Measurements from ENCODE around the gene PTPRT. TPM values are rescaled to one million over a fixed set of nuclear protein-coding genes. Genes with fewer than 3 reads are reported as not detected.

The PTPRT gene
- polyA plus RNA-seq, 1 donor from 2014 or later: not detected

DNA sequence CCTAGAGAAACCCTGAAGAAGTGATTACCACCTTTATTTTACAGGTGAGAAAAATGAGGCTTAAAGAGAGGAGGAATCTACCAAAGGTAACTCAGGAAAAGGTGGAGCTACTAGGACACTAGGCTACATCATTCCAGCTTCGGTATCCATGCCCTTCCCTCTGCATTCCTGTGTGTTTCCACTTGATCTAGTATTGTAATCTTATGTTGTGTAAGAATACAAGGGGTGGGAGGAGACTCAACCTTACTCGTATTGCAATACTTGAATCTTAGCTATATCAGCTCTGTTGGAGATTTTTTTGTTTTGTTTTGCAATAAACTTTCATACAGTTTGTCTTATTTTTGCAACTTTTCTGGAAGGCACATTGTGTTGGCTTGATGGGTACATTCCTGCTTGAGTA lies 742.4 kb downstream of the PTPRT start:
- Mint-ChIP-seq H3K9me3 (peaks cover 2 to 10% (median 4%) of the 10 kb centered on the region in 3 donors), H3K4me3 (no peak overlapping the region), H3K36me3 (no peaks in the 10 kb centered on the region), H3K27ac (no peak overlapping the region), H3K27me3 (no peaks in the 10 kb centered on the region), H3K4me1 (no peaks in the 10 kb centered on the region)

DNA sequence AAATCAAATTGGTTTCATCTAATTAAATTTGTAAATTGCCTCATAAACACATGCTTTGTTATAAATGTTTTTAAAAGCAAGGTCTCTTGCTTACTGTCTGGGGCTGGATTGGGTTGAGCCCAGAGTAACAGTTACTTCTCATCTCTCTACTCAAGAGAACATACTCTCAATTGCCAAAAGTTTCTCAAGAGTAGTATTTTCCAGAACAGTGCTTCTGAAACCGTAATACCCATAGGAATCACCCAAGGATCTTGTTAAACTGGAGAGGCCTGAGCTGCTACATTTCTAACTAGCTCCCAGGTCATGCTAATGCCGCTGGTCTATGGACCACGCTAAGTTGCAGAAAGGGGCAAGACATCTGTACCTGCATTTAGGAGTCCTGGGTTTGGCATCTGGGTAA lies 744.9 kb downstream of the PTPRT start:
- Mint-ChIP-seq H3K4me3 (no peak overlapping the region), H3K27me3 (no peaks in the 10 kb centered on the region), H3K4me1 (peaks cover 0 to 3% (median 0%) of the 10 kb centered on the region in 3 donors), H3K9me3 (no peaks in the 10 kb centered on the region), H3K27ac (no peak overlapping the region), H3K36me3 (no peaks in the 10 kb centered on the region)

DNA sequence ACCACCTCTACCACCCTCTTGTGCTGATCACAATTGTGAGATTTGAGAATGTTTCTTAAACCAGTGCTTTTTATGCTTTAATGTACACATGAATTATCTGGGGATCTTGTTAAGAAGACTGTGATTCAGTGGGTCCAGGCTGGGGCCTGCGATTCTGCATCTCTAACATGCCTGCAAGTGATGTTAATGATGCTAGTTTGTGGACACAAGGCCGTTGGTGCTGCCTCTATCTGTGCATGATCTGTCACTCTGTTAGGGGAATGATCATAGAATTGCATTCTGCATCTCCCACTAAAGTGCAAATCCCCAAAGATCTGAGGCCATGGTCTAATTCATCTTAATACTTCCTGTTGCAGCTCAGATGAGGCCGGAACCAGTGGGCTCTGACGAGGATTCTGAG lies 746.5 kb downstream of the PTPRT start:
- Mint-ChIP-seq H3K27me3 (no peaks in the 10 kb centered on the region), H3K4me1 (peaks cover 0 to 3% (median 0%) of the 10 kb centered on the region in 3 donors), H3K9me3 (no peaks in the 10 kb centered on the region), H3K36me3 (no peaks in the 10 kb centered on the region), H3K27ac (no peak overlapping the region), H3K4me3 (no peak overlapping the region)

DNA sequence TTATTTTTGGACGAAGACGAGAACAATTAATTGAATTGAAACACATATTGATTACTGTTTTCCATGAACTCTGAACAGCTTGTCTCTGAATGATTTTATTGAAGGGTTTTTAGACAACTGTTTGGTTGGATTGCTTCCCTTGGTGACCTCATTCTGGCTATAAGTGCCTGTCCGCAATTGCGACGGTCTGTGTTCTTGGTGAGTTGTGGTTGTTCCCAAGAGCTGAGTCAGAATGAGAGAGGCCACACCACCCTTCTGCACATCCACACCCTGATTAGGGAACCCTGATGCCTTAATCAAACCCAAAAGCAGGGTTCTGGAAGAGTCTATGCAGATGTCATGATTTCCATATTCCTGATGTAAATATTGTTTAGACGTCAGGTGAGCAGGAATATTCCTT lies 747.0 kb downstream of the PTPRT start:
- Mint-ChIP-seq H3K9me3 (no peaks in the 10 kb centered on the region), H3K4me3 (no peak overlapping the region), H3K27me3 (no peaks in the 10 kb centered on the region), H3K27ac (no peak overlapping the region), H3K36me3 (no peaks in the 10 kb centered on the region), H3K4me1 (peaks cover 0 to 3% (median 0%) of the 10 kb centered on the region in 3 donors)

DNA sequence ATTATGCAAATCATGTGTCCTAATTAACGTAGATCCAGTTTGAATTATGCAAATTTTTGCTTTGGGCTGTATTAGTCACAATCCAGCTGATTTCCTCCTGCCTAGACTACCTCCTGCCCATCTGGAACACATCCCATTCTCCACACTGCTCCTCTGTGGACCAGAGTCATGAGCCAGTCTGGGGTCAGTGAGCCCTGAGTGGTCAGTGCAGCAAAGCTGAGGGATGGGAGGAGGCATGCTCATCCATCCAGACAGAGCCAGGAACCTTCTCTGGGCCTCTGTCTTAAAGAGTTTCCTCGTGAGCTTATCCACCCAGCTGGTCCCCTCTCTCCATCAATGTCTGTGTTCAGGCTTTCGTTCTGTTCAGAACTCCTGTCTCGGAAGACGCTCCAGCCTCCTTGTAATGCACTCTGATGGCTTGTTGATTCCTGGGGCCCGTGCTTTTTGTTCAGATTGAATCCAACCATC lies 747.8 kb downstream of the PTPRT start:
- Mint-ChIP-seq H3K4me1 (peaks cover 0 to 3% (median 0%) of the 10 kb centered on the region in 3 donors), H3K27ac (no peak overlapping the region), H3K9me3 (no peaks in the 10 kb centered on the region), H3K4me3 (no peak overlapping the region), H3K36me3 (no peaks in the 10 kb centered on the region), H3K27me3 (no peaks in the 10 kb centered on the region)

DNA sequence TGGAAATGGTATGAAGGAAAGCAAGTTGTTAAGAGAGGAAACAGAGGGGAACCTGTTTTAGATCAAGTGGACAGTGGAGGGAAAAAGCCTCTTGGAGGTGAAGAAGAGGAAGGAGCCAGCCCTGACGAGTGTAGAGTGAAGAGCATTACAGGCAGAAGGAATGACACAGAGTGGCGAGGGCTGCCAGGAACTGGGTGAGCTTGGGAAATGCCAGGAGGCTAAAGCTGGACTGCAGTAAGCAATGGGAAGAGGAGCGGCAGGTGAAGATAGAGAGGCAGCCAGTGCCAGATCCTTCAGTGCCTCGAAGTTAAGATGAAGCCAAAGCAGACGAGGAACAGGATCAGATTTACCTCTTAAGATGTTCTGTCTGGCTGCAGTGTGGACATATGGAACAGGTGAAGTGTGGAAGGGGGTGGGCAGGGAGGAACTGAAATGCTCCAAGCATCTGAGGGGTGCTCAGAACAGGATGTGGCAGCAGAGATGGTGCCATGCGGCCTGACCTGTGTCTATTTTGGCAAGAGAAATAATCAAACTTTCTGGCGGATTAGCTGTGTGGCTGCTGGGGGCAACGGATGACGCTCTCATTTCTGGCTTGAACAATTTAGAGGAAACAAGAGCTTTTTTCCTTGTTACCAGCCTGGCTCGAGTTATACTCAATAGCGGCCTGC lies 748.4 kb downstream of the PTPRT start:
- H3K27me3 Mint-ChIP-seq: no peaks in the 10 kb centered on the region
- no peaks in the 10 kb centered on the region for H3K36me3 Mint-ChIP-seq
- peaks cover 0 to 3% (median 0%) of the 10 kb centered on the region in 3 donors for H3K4me1 Mint-ChIP-seq
- no peak overlapping the region for H3K4me3 Mint-ChIP-seq
- no peak overlapping the region for H3K27ac Mint-ChIP-seq
- no peaks in the 10 kb centered on the region for H3K9me3 Mint-ChIP-seq

DNA sequence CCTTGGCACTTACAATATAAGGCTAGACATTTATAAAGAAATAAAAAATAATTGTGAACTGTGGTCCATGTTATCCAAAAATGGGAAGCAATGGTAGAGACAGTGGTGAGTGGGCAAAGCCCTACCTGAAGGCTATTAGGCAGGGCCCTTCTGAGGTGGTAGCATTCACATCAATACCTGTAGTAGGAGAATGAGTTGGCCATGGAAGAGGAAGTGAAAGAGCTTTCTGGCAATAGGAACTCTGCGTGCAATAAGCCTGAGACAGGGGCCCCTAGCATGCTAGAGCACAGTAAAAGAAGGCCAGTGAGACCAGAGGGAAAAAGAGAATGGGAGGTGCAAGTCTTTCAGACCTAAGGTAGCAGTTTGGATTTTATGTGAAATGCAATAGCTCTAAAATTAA lies 754.5 kb downstream of the PTPRT start:
- H3K9me3 Mint-ChIP-seq: peaks cover 0 to 2% (median 0%) of the 10 kb centered on the region in 3 donors
- no peak overlapping the region for H3K27ac Mint-ChIP-seq
- H3K4me3 Mint-ChIP-seq: no peak overlapping the region
- no peaks in the 10 kb centered on the region for H3K36me3 Mint-ChIP-seq
- no peaks in the 10 kb centered on the region for H3K27me3 Mint-ChIP-seq
- H3K4me1 Mint-ChIP-seq: no peaks in the 10 kb centered on the region

DNA sequence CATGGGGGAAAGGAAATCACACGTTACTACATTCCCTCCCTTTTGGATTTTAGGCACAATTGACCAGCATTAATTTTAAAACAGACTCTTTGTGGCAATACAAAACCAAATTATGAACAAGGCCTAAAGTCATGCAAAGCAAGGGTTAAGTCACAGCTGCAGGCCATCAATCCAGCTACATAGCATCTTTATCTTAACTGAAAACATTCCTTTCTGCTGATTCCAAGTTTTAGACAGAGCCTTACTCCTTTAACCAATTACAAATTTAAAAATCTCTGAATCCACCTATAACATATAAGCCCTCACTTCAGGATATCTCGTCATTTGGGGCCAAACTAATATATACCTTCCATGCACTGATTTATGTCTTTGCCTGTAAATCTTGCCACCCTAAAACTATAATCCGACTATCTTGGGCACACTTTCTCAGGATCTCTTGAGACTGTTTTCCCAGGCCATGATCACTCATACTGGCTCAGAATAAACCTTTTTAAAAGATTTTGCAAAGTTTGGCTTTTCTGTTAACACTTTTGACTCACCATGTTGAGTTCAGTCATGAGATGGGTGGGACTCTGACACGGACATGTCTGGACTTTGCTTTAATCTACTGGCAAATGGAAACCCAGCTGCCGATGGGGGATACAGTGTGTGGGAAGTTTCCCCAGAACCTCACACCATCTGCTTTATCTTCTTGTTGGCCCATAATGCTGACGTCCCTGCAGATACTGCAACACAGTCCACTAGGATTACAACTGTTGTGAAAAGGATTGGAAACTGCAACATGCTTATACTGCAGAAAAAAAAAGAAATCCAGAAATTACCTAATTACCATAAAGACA lies 757.0 kb downstream of the PTPRT start:
- Mint-ChIP-seq H3K27me3 (no peaks in the 10 kb centered on the region), H3K9me3 (peaks cover 0 to 4% (median 2%) of the 10 kb centered on the region in 3 donors), H3K36me3 (no peaks in the 10 kb centered on the region), H3K27ac (no peak overlapping the region), H3K4me3 (no peak overlapping the region), H3K4me1 (no peaks in the 10 kb centered on the region)

DNA sequence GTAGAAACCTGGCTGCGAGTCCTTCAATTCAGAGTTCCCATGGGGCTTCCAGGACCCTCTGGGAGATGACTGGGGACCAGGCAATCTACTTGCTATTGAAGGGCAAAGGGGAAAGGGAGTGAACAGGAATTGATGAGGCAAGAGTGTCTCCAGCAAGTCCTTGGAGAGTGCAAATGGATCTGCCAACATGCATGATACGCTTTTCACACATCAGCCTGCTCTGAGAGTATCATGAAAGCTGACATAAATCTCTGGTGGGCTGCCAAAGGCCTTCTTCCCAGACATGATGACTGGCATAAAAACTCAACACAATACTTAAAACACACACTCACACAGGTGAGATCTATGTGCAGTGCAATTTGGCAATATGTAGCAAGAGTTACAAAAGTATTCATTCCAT lies 759.1 kb downstream of the PTPRT start:
- Mint-ChIP-seq H3K27ac (no peak overlapping the region), H3K27me3 (no peaks in the 10 kb centered on the region), H3K4me3 (no peak overlapping the region), H3K9me3 (peaks cover 0 to 4% (median 2%) of the 10 kb centered on the region in 3 donors), H3K4me1 (no peaks in the 10 kb centered on the region), H3K36me3 (no peaks in the 10 kb centered on the region)

DNA sequence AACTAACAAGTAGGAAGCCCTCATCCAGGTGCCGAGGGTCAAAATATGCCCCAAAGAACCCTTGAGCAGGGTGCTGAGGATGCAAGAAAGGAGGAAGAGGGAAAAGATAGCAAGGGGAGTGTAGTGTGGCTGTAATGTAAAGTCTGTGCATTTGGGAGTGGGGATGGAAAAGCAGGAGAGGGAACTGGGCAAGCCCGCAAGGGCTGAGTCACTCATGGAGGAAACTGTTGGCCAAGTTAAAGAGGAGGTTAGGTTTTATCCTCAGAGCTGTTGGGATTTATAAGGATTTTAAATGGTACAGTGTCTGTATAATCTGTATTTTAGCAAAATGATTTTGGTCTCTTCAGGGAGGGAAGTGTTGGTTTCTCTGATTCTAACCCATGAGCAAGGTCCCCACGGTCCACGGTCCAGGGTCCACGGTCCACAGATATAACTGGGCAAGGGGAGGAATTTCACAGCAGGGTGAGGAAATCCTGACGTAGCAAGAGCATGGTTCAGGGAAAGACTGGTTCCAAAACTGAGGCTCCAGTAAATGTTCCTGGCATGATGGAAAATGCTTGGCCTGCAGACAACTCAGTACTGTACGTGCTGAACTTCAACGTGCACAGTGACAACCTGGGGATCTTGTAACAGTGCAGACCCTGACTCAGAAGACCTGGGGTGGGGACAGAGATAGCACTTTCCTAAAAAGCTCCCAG lies 759.8 kb downstream of the PTPRT start:
- Mint-ChIP-seq H3K27ac (no peak overlapping the region), H3K4me3 (no peak overlapping the region), H3K27me3 (no peaks in the 10 kb centered on the region), H3K9me3 (peaks cover 0 to 4% (median 2%) of the 10 kb centered on the region in 3 donors), H3K4me1 (no peaks in the 10 kb centered on the region), H3K36me3 (no peaks in the 10 kb centered on the region)

DNA sequence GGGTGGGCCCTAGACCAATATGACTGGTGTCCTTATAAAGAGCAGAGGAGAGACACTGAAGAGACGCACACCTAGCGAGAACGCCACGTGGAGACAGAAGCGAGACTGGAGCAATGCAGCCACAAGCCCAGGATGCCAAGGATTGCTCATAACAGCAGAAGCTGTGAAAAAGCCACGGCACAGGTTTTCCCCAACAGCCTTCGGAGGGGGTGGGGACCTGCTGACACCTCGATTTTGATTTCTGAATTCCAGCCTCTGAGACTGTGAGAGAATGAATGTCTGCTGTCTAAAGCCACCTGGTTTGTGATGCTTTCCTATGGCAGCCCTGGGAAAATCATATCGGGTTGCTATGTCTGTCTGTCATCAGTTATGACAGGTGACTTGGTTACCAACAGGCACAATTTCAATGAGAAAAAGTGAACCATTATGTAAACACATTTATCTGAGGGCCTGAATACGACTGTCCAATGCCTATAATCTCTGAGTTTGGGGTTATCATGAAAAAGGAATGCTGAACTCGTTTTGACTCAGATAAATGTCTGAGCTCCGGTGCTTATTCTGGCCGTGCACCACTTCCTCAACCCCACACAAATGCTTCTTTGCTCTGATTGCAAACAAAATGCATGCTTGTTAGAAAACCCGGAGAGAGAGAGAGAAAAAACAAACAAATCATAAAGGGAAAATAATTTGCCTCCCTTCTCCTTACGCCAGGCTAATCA lies 769.7 kb downstream of the PTPRT start:
- H3K4me1 Mint-ChIP-seq: no peaks in the 10 kb centered on the region
- peaks cover 2 to 6% (median 5%) of the 10 kb centered on the region in 3 donors for H3K9me3 Mint-ChIP-seq
- H3K4me3 Mint-ChIP-seq: no peak overlapping the region
- H3K27ac Mint-ChIP-seq: no peak overlapping the region
- H3K27me3 Mint-ChIP-seq: no peaks in the 10 kb centered on the region
- no peaks in the 10 kb centered on the region for H3K36me3 Mint-ChIP-seq

DNA sequence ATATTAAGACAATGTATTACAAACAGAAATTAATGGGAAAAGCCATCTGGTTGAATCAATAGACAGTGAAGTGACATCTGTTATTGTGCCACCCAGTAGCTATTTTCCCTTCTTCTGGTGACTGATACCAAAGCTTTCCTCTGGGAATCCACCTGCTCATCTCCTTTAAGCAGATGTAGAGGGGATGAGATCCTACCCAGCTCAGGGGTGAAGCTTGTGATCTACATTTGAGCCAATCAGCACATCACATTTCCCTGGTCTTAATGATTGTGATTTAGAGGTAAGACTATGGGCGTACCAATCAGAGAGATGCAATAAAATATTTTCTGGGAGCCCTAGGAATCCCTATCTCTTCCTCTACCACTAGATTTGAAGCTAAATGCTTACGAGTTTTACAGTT lies 782.9 kb downstream of the PTPRT start:
- H3K27me3 Mint-ChIP-seq: no peaks in the 10 kb centered on the region
- no peaks in the 10 kb centered on the region for H3K4me1 Mint-ChIP-seq
- no peak overlapping the region for H3K27ac Mint-ChIP-seq
- H3K9me3 Mint-ChIP-seq: peaks cover 2 to 4% (median 3%) of the 10 kb centered on the region in 3 donors
- peaks cover 2% of the 10 kb centered on the region for H3K36me3 Mint-ChIP-seq
- H3K4me3 Mint-ChIP-seq: no peak overlapping the region

DNA sequence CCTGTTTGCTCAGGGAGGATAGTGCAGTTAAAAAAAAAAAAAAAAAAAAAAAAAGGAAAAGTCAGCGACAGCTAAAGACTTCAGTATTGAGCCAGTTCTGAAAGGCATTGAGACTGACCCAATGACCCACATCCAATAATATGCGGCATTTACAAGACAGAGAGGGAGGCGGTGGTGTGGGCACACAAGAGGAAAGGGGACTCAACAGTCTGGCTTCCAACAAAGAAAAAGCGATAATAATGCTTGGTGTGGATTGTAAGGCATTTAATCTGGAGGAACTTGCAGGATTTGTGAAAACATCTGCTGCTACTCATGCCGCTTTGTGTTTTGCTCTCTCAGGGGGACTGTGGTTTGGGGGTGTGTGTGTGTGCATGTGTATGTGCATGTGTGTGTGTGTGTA lies 787.3 kb downstream of the PTPRT start:
- Mint-ChIP-seq H3K9me3 (peaks cover 0 to 4% (median 0%) of the 10 kb centered on the region in 3 donors), H3K27me3 (no peaks in the 10 kb centered on the region), H3K27ac (no peak overlapping the region), H3K36me3 (no peaks in the 10 kb centered on the region), H3K4me1 (no peaks in the 10 kb centered on the region), H3K4me3 (no peak overlapping the region)

DNA sequence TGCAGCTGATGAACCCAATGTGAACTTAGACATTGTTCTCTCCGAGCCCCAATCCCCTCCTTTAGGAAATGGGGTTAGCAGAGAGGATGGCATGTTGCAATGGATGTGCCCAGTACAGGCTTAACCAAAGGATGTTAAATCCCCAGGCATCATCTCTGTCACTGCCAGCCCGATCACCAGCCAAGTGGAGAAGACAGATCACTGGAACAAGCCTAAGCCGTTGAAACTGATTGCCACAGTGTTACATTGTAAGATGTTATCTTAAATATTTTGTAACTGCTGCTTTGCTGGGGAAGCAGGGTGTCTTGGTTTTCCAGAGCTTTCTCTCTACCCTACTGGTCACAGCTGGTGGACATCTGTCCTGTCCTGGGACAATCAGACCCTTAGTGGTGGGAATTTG lies 788.1 kb downstream of the PTPRT start:
- Mint-ChIP-seq H3K9me3 (peaks cover 0 to 4% (median 0%) of the 10 kb centered on the region in 3 donors), H3K4me1 (no peaks in the 10 kb centered on the region), H3K27ac (no peak overlapping the region), H3K4me3 (no peak overlapping the region), H3K27me3 (no peaks in the 10 kb centered on the region), H3K36me3 (no peaks in the 10 kb centered on the region)

DNA sequence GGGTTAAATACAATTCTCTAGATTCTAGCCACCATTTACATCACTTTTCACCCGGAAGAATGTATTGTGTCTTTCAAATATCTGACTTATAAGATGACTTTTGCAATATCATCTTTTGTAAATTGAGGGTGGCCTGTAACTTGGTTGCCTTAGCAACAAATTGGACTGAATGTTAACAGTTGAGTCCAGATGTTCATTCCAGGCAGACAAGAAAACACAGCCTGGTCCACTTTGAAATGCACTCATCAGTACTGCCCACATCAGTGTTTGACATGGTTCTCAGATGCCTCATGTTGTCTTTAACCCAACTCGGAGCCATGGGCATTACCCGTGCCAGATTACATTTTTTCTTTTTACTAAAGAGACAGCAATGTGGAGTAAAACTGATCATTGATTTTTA lies 789.9 kb downstream of the PTPRT start:
- no peak overlapping the region for H3K27ac Mint-ChIP-seq
- no peaks in the 10 kb centered on the region for H3K36me3 Mint-ChIP-seq
- peaks cover 0 to 4% (median 0%) of the 10 kb centered on the region in 3 donors for H3K9me3 Mint-ChIP-seq
- no peak overlapping the region for H3K4me3 Mint-ChIP-seq
- H3K27me3 Mint-ChIP-seq: no peaks in the 10 kb centered on the region
- H3K4me1 Mint-ChIP-seq: no peaks in the 10 kb centered on the region
